Cardiac fibroblast (primary cell): ENCODE measurements around the gene LMTK2.
A peak's percentile ranks its signal among the peaks of the same experiment; 100 is the strongest.

Source experiments
- DNase-seq, 2 donors: peaks; one replicate each; pipeline versions ENCODE4 v3.0.0 to v3.0.0-alpha.2; 2010; ENCODE audit warnings: low read depth in 2 of 2
- H3K4me3 ChIP-seq, 2 donors: replicated peaks in 1 of 2; 1 replicate in 1 of 2; 2 replicates in 1 of 2; pipeline ENCODE4 v1.5.1; 2011; ENCODE audit warnings: low read depth in 2 of 2, low read length in 2 of 2, mild to moderate bottlenecking in 2 of 2, moderate library complexity in 1 of 2
- CTCF ChIP-seq: IDR thresholded peaks from one replicate; pipeline ENCODE4 v1.5.1; 2011; ENCODE audit warnings: low read depth, mild to moderate bottlenecking, low read length, inconsistent platforms

Gene LMTK2

GRCh38 chr7:98163704-98164494 lies 57.2 kb downstream of the LMTK2 start:
- TF ChIP-seq CTCF = no peak
- DNase-seq = peak; percentile 29 to 61
- no peak overlapping the region for H3K4me3 ChIP-seq

- H3K4me3 ChIP-seq = no peak overlapping the region
- peak; percentile 44 for DNase-seq
- peak; percentile 78 for TF ChIP-seq CTCF
Observed at GRCh38 chr7:98165827-98166667, 59.4 kb downstream of the LMTK2 start.

- H3K4me3 ChIP-seq = no peak overlapping the region
- no peak for TF ChIP-seq CTCF
- no peak for DNase-seq
Observed at GRCh38 chr7:98166668-98166970, 60.0 kb downstream of the LMTK2 start.

GRCh38 chr7:98167653-98168052 lies 61.0 kb downstream of the LMTK2 start:
- DNase-seq = no peak
- TF ChIP-seq CTCF = no peak
- H3K4me3 ChIP-seq = no peak overlapping the region

- DNase-seq = peak; percentile 66 to 73
- TF ChIP-seq CTCF = peak; percentile 75
- no peak overlapping the region for H3K4me3 ChIP-seq
Observed at GRCh38 chr7:98168181-98168903, 61.7 kb downstream of the LMTK2 start.

GRCh38 chr7:98168904-98169621 lies 62.4 kb downstream of the LMTK2 start:
- TF ChIP-seq CTCF = no peak
- no peak for DNase-seq
- H3K4me3 ChIP-seq = no peak overlapping the region
